GM12875 (cell line): ENCODE measurements around the gene VEPH1.

Experiments
- H3K4me3 ChIP-seq: one replicate; pipeline ENCODE4 v1.5.1; 2011; ENCODE audit warnings: low read depth, low read length, control low read depth
- CTCF ChIP-seq: IDR thresholded peaks from 2 replicates; pipeline ENCODE4 v1.5.1; 2011; ENCODE audit warnings: low read depth, mild to moderate bottlenecking, control low read depth, inconsistent platforms, low read length, moderate library complexity, borderline replicate concordance; ENCODE audit not compliant: insufficient read depth

Gene VEPH1

GRCh38 chr3:157370867-157371266 lies 132.3 kb downstream of the VEPH1 start:
- H3K4me3 ChIP-seq: no peak overlapping the region
- no peak for TF ChIP-seq CTCF

- H3K4me3 ChIP-seq: no peak overlapping the region
- no peak for TF ChIP-seq CTCF
Observed at GRCh38 chr3:157369727-157370421, 133.3 kb downstream of the VEPH1 start.

GRCh38 chr3:157368171-157368570 lies 135.0 kb downstream of the VEPH1 start:
- TF ChIP-seq CTCF: no peak
- H3K4me3 ChIP-seq: no peak overlapping the region

- no peak for TF ChIP-seq CTCF
Observed at GRCh38 chr3:157363393-157363792, 139.8 kb downstream of the VEPH1 start.

GRCh38 chr3:157362348-157362747 lies 140.9 kb downstream of the VEPH1 start:
- no peak overlapping the region for H3K4me3 ChIP-seq
- TF ChIP-seq CTCF: no peak

More at GRCh38 chr3:157363393-157363792, 139.8 kb downstream of the VEPH1 start:
- no peak overlapping the region for H3K4me3 ChIP-seq

GRCh38 chr3:157360044-157360443 lies 143.2 kb downstream of the VEPH1 start:
- no peak overlapping the region for H3K4me3 ChIP-seq
- TF ChIP-seq CTCF: no peak

GRCh38 chr3:157356541-157356940 lies 146.7 kb downstream of the VEPH1 start:
- no peak for TF ChIP-seq CTCF
- H3K4me3 ChIP-seq: no peak overlapping the region
